ENCODE results near the gene KIAA1958.

Gene KIAA1958

DNA sequence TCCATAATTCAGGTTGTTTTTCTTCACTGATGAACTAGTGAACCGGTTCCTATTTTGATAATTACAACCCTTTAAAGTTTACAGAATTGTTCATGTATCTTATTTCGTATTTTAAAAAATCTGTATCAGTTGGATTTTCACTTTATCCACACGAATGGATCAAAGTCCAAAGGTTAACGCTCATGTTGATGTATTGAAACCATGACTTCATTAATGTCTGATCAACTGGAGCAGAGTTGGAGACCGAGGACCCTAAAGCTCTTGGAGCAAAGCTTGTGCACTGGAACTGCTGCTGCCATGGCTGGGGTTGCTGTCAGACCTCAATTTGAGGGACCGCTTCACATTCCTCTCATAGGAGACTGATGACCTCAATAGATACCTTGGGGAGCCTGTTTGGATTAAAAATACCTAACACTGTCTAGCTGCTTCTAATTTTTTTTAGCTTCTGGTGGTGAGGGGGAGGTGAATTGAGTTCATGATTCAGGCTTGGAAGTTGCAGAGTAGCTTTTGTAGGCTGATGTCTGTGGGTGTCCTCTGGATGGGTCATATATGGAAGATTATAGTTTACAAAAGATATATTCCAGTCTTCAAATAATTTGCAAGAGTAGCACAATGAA, 45.1 kb downstream of the KIAA1958 start:
- no peak for DNase-seq

DNA sequence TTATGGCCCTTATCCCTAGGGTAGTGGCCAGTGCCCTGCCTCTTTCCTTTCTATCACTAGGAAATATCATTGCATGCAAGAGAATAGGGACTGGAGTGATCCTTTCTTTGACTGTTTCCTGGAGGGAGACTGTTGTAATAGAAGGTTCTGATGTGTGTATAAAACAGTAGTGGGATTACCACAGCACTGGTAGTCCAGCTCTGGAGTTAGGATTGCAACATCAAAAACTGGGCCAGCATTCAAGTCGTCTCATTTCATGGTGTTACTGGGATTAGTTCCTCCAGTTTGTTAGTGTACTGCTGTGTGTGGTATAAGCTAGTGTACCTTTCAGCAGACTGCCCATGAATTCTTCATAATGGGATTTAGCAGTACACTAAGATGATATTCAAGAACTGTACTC, 45.8 kb downstream of the KIAA1958 start:
- DNase-seq: no peak

- DNase-seq: no peak
Measured at GRCh38 chr9:112533660-112534059, 47.0 kb downstream of the KIAA1958 start.

DNA sequence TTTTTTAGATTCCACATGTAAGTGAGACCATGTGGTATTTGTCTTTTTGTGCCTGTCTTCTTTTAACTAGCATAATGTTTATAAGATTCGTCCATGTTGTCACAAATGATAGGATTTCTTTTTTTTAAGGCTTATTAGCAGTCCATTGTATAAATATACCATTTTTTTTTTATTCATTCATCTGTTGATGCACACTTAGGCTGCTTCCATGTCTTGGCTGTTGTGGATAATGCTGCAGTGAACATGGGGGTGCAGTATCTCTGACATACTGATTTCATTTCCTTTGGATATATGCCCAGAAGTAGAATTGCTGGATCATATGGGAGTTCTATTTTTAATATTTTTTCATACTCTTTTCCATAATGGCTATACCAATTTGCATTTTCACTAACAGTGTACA, 48.7 kb downstream of the KIAA1958 start:
- no peak for DNase-seq

DNA sequence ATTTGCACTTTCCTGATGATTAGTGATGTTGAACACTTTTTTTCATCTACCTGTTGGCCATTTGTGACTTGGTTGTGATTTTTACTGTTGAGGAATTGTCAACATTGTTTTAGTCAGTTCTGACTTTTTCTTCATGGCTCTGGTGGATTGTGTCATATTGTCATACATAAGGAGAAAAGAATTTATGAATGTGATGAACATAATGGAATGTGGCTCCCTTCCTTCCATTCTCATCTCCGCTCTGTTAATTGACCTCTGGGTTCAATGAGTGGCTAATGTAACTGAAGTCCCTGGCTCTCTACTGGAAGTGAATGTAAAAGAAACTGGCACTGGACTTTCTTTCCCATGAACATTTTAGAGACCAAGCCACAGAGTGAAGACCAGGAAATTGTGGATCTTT, 49.2 kb downstream of the KIAA1958 start:
- DNase-seq: no peak

DNA sequence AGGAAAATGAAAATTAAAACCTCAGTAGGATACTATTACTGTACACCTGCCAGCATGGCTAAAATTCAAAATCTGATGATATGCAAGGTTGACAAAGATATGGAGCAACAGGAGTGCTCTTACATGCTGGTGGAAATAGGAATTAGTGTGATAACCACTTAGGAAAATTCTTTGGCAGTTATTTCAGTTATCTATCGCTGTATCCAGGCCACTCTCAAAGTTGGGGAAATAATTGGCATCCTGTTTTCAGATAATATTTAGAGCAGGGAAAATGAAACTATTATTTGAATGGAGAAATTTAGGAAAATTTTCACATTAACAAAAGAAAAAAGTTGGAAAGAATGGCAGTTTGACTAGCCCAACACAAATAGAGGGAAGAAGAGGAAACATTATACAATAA, 50.9 kb downstream of the KIAA1958 start:
- DNase-seq: no peak

- DNase-seq: no peak
Measured at GRCh38 chr9:112540800-112541199, 54.2 kb downstream of the KIAA1958 start.

GRCh38 chr9:112541685-112542084, 55.1 kb downstream of the KIAA1958 start:
- no peak for DNase-seq

DNA sequence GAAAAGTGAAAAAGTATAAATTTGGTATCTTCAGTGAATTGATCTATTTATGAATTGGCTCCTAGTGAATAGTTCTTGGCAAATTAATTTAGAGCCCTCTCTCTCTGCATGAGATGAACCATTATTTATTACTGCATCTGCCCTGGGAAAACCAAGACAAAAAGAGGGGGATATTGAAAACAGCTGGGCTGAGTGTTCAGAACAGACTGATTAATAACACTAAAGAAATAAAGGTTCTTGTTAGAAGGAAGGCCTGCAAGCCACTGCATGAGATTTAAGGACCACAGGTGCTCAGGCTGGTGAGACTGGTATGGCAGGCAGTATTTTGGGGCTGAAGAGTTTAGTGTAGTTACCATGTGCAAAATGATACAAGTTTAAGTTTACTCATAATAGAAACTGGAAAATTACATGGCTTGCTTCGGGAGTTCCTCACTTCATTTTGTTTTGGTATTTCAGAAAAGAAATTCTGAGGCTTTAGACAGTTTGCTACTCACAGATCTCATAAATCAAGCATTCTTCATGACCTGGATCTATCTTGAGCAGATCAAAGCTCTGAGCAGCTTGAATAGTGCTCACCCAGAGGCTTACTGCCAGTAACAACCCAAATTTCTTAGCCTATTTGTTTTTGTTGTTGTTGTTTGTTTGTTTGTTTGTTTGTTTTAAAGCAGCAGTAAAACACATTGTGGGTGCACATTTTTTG, 56.1 kb downstream of the KIAA1958 start:
- DNase-seq: no peak

GRCh38 chr9:112544477-112544876, 57.9 kb downstream of the KIAA1958 start:
- no peak for DNase-seq

DNA sequence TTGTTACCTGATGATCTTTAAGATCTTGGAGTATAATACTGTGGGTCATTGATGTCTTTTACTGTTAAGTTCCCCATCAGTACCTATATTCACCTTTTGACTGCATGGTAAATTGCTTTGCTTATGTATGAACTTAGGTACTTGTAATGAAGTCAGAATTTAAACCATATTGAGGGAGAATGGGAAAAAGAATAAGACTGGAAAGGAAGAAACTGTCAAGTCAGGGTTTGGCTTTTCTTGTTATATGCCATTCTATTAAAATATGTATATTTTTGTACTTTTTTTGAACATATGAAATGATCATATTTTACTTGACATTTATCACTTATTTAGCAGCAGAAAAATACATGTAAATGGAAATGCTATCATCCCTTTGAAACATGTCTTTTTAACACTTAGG, 58.6 kb downstream of the KIAA1958 start:
- DNase-seq: no peak

DNA sequence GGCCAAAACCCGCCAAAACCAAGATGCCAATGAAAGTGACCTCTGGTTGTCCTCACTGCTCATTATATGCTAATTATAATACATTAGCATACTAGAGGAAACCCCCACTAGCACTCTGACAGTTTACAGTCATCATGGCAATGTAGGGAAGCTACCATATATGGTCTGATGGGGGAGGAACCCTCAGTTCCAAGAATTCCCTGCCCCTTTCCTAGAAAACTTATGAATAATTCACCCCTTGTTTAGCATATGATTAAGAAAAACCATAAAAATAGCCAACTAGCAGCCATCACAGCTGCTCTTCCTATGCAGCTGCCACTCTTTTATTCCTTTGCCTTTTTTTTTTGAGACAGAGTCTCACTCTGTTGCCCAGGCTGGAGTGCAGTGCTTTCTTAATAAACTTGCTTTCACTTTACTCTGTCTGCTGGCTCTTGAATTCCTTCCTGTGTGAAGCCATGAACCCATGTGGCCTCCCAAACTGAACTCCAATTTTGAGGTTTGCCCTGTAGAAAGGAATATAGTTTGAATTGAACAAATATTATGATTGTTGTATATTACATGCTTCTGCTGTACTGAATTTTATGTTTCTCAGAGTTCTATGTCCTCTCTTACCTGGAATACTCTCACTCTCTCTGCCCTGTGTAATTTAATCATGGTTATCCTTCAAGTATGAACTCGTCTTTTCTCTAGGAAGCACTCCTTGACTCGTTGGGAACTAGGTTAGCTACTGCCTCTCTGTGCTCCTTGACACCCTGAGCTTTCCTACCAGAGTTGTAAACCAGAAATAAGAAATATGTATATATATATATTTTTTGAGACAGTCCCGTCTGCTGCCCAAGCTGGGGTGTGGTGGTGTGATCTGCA, 59.8 kb downstream of the KIAA1958 start:
- no peak for DNase-seq

GRCh38 chr9:112548051-112548440, 61.4 kb downstream of the KIAA1958 start:
- DNase-seq: no peak

DNA sequence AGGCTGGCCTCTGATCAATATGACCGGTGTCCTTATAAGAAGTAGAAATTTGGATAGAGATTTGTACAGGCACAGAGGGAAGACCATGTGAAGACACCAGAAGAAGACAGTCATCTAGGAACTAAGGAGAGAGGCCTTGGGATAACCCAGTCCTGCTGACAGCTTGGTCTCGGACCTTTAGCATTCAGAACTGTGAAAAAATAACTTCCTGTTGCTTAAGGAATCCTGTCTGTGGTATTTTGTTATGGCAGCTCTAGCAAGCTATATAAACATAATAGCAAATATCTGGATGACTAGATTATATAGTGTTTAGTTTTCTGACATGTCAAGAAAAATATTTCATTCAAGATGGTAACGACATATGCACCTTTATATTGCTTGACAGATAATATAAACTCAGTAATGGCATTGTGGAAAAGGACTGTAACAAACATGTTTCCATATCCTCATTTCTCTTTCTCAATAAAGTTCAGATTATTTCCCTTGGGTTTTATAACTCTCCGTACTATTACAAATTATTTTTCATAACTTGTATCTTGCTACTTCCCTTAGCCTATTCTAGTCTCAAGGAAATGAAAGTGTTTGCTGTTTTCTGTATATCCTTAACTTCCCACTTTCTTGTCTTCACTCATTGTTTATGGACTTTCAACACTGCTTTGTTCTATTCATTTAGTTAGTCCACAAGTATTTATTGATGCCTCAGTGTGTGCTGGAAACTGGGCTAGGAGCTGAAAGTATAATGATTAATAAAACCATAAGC, 62.4 kb downstream of the KIAA1958 start:
- DNase-seq: no peak

GRCh38 chr9:112550531-112550930, 63.9 kb downstream of the KIAA1958 start:
- DNase-seq: no peak

- no peak for DNase-seq
Measured at GRCh38 chr9:112551641-112552040, 65.0 kb downstream of the KIAA1958 start.

GRCh38 chr9:112552229-112553056, 65.8 kb downstream of the KIAA1958 start:
- no peak for DNase-seq

DNA sequence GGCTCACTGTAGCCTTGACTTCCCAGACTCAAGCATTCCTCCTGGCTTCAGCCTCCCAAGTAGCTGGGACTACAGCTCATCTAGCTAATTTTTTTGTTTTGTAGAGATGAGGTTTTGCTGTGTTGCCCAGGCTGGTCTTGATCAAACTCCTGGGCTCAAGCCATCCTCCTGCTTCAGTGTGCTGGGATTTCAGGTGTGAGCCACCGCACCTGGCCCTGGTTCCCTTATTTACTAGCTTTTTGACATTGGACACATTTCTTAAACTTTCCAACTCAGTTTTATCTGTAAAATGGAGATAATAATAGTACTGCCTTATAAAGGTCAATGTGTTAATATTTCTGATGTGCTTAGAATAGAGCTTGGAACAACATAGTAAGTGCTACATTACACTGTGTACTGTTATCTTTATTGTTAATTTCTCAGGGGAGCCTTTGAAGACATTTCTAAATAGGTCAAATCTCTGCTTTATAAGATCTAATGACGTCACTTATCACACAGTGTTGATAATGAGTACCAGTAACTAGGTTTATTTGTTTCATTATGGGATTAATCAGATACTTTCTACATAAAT, 66.7 kb downstream of the KIAA1958 start:
- DNase-seq: no peak

DNA sequence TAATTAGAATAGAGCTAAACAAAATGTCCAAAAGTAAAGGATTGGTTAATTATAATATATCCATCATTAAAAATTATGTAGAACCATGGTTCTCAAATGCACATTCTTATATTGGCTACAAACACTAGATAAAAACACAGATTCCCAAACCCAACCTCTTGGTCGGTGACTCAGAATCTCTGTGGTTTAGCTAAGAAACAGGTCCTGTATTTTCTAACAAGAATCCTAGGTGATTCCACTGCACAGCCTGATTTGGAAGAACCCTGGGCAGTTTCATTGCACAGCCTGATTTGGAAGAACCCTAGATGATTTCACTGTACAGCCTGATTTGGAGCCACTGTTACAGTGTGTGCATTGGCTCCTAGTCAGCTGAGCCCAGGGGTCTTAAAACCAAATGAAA, 67.9 kb downstream of the KIAA1958 start:
- no peak for DNase-seq

DNA sequence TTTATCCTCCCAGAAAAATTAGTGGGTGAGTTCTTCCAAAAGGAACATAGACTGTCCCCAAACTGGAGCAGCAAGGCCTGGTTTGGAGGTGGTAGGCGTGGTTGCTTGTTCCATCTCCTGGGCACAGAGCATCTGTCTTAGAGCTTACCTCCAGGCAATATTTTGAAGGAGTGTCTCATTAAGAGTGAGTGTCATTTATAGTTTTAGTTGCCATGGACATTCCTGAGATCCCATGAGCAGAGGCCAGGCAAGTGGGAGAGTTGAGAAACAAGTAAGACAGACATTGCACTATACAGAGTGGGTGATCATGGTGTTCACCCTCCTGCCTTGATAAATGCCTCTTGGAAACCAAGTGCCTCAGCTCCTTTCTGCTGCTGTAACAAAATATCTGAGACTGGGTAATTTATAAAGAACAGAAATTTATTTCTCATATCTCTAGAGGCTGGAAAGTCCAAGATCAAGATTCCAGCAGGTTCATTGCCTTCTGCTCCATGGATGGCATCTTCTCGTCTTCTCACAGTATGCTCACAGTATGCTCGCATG, 68.5 kb downstream of the KIAA1958 start:
- DNase-seq: no peak

DNA sequence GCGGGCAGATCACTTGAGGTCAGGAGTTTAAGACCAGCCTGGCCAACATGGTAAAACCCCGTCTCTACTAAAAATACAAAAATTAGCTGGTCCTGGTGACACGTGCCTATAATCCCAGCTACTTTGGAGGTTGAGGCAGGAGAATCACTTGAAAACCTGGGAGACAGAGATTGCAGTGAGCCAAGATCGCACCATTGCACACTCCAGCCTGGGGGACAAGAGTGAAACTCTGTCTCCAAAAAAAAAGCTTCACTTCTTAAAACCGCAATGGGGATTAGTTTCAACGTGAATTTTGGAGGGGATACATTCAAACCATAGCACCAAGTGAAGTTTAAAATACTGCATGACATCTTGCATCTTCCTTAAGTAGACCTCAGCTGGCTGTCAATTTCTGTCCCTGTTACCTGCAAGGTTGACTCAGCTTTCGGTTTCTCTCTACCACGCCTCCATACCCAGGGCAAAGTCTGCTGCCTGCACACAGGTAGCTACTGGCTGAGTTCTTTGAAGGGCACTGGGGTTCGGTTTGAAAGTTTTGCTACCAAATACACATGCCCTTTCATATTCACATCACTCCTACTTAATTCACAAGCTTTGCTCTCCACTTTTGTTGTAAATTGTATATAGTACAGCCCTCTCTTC, 69.3 kb downstream of the KIAA1958 start:
- no peak for DNase-seq

Measured in activated CD4-positive, alpha-beta T cell treated with anti-CD3 and anti-CD28 coated beads for 4 hours (primary cell).